Suprapubic skin (tissue), 3 donors: ENCODE measurements around the gene PRIMA1.

Experiments
- CTCF ChIP-seq, 2 donors: fragments of 200-600 bp in 1 of 2; fragments of 450-650 bp in 1 of 2; sonication (generic) in 1 of 2; IDR thresholded peaks; one replicate each; pipeline ENCODE4 v1.5.1; 2016 to 2019; ENCODE audit warnings: antibody characterized with exemption in 2 of 2, mild to moderate bottlenecking in 1 of 2, moderate library complexity in 1 of 2
- POLR2A ChIP-seq, 2 donors: fragments of 450-650 bp; IDR thresholded peaks; one replicate each; pipeline ENCODE4 v1.6.1; 2017; ENCODE audit warnings: antibody characterized with exemption in 2 of 2, mild to moderate bottlenecking in 2 of 2, moderate library complexity in 2 of 2

- TF ChIP-seq CTCF (IDR thresholded peaks at IDR 0.05) (no peak), POLR2A (IDR thresholded peaks at IDR 0.05) (no peak)
These were observed 12.0 kb upstream of the PRIMA1 start for GRCh38 chr14:93799989-93800921.
